IMR-90 (cell line): Measurements from ENCODE around the gene EOLA2. TPM values are rescaled to one million over a fixed set of nuclear protein-coding genes. Genes with fewer than 3 reads are reported as not detected.

Experiments
- ATAC-seq: fragments of 200-7000 bp; cut with Tn5 transposase; 2 replicates; pipeline ENCODE4 v1.9.1; 2020; ENCODE audit warnings: low read depth, mild to moderate bottlenecking, moderate library complexity
- BruUV-seq: library from RNA; stranded (reverse); fragments of 400-500 nt; replicated peaks from 2 replicates; lab custom pipeline; 2021; lab: Mats Ljungman, UMichigan
- CTCF ChIA-PET: fragments of 300-600 bp; formaldehyde crosslinking; extraction: SDS; loops from one replicate; lab custom pipeline; 2021; ENCODE audit warnings: antibody characterized with exemption; lab: Yijun Ruan, JAX
- POLR2A ChIA-PET: fragments of 300-600 bp; sonication (Branson Sonifier 250); formaldehyde crosslinking; loops from one replicate; lab custom pipeline; 2022; ENCODE audit warnings: antibody characterized with exemption; ENCODE audit not compliant: unreplicated experiment; lab: Charles Lee
- DNase-seq: peaks from one replicate; pipeline ENCODE4 v3.0.0; 2013
- H2AFZ ChIP-seq: replicated peaks from 2 replicates; pipeline ENCODE3; 2013; ENCODE audit warnings: low read length, mild to moderate bottlenecking; ENCODE audit not compliant: poor library complexity
- H2AK5ac ChIP-seq: 2 replicates; pipeline ENCODE4 v1.6.1; 2013; ENCODE audit warnings: low read depth, low read length, inconsistent platforms
- H2AK9ac ChIP-seq: replicated peaks from 2 replicates; pipeline ENCODE3; 2013; ENCODE audit warnings: mild to moderate bottlenecking, low read depth, low read length, moderate library complexity; ENCODE audit not compliant: poor library complexity
- H2BK120ac ChIP-seq: 2 replicates; pipeline ENCODE4 v1.6.1; 2013; ENCODE audit warnings: low read depth, low read length, inconsistent platforms
- H2BK15ac ChIP-seq: 3 replicates; pipeline ENCODE4 v1.6.1; 2013; ENCODE audit warnings: low read depth, low read length, inconsistent platforms
- H2BK20ac ChIP-seq: 2 replicates; pipeline ENCODE4 v1.6.1; 2013; ENCODE audit warnings: low read depth, mild to moderate bottlenecking, inconsistent platforms, low read length, moderate library complexity
- H2BK5ac ChIP-seq: 2 replicates; pipeline ENCODE4 v1.6.1; 2013; ENCODE audit warnings: mild to moderate bottlenecking, low read depth, low read length, inconsistent platforms; ENCODE audit not compliant: poor library complexity, severe bottlenecking
- H3K14ac ChIP-seq: replicated peaks from 2 replicates; pipeline ENCODE4 v1.6.1; 2013; ENCODE audit warnings: low read depth, low read length, inconsistent platforms
- H3K18ac ChIP-seq: 2 replicates; pipeline ENCODE4 v1.6.1; 2013; ENCODE audit warnings: low read depth, low read length, control low read depth
- H3K23ac ChIP-seq: 2 replicates; pipeline ENCODE4 v1.6.1; 2013; ENCODE audit warnings: low read depth, low read length, inconsistent platforms
- H3K27ac ChIP-seq: 2 replicates; pipeline ENCODE4 v1.5.1; 2013; ENCODE audit warnings: mild to moderate bottlenecking, control low read depth, low read length; ENCODE audit not compliant: insufficient read depth
- H3K27me3 ChIP-seq: 2 replicates; pipeline ENCODE4 v1.6.1; 2013; ENCODE audit warnings: low read length; ENCODE audit not compliant: control insufficient read depth, insufficient read depth
- H3K36me3 ChIP-seq: 2 replicates; pipeline ENCODE4 v1.6.1; 2013; ENCODE audit warnings: low read length, mixed read lengths; ENCODE audit not compliant: control insufficient read depth, insufficient read depth
- H3K4ac ChIP-seq: 2 replicates; pipeline ENCODE4 v1.6.1; 2013; ENCODE audit warnings: low read depth, low read length, inconsistent platforms
- H3K4me1 ChIP-seq: 2 replicates; pipeline ENCODE4 v1.6.1; 2013; ENCODE audit warnings: low read length, mixed read lengths; ENCODE audit not compliant: control insufficient read depth, insufficient read depth
- H3K4me2 ChIP-seq: 2 replicates; pipeline ENCODE4 v1.6.1; 2013; ENCODE audit warnings: low read depth, mild to moderate bottlenecking, control low read depth, low read length, moderate library complexity
- H3K4me3 ChIP-seq: 2 replicates; pipeline ENCODE4 v1.5.1; 2013; ENCODE audit warnings: low read depth, mild to moderate bottlenecking, control low read depth, low read length, moderate library complexity; ENCODE audit not compliant: insufficient read depth
- H3K56ac ChIP-seq: 2 replicates; pipeline ENCODE4 v1.6.1; 2013; ENCODE audit warnings: low read length, inconsistent platforms; ENCODE audit not compliant: insufficient read depth; ENCODE audit errors: extremely low read depth
- H3K79me1 ChIP-seq, 2 experiments: 2 replicates each; pipeline ENCODE4 v1.6.1; 2013; ENCODE audit warnings: low read length in 2 of 2, inconsistent platforms in 1 of 2, low read depth in 1 of 2
- H3K9ac ChIP-seq: 2 replicates; pipeline ENCODE4 v1.6.1; 2013; ENCODE audit warnings: low read depth, low read length, control low read depth
- H3K9me1 ChIP-seq: 2 replicates; pipeline ENCODE4 v1.6.1; 2013; ENCODE audit warnings: low read length, inconsistent platforms; ENCODE audit not compliant: insufficient read depth
- H3K9me3 ChIP-seq: 2 replicates; pipeline ENCODE4 v1.6.1; 2013; ENCODE audit warnings: low read length; ENCODE audit not compliant: control insufficient read depth, insufficient read depth
- H4K20me1 ChIP-seq: 2 replicates; pipeline ENCODE4 v1.6.1; 2013; ENCODE audit warnings: low read length, inconsistent platforms; ENCODE audit not compliant: insufficient read depth
- H4K5ac ChIP-seq: 2 replicates; pipeline ENCODE4 v1.6.1; 2013; ENCODE audit warnings: mild to moderate bottlenecking, low read depth, low read length, control low read depth
- H4K8ac ChIP-seq, 2 experiments: 2 replicates each; pipeline ENCODE4 v1.6.1; 2013; ENCODE audit warnings: low read depth in 2 of 2, low read length in 2 of 2, control low read depth in 1 of 2, inconsistent platforms in 1 of 2
- H4K91ac ChIP-seq: 2 replicates; pipeline ENCODE4 v1.6.1; 2013; ENCODE audit warnings: low read depth, low read length, inconsistent platforms; ENCODE audit not compliant: insufficient read depth
- MAFK ChIP-seq: IDR thresholded peaks from 2 replicates; pipeline ENCODE4 v1.6.1; 2012; ENCODE audit warnings: low read depth, low read length, improper control_type of control experiment
- MXI1 ChIP-seq: IDR thresholded peaks from 2 replicates; pipeline ENCODE4 v1.6.1; 2012; ENCODE audit warnings: low read depth, mild to moderate bottlenecking, low read length, moderate library complexity, borderline replicate concordance
- NFE2L2 ChIP-seq: fragments of 150-350 bp; IDR thresholded peaks from 2 replicates; pipeline ENCODE4 v1.6.1; 2016; ENCODE audit warnings: low read depth, mild to moderate bottlenecking, low read length
- RAD21 ChIP-seq: IDR thresholded peaks from 2 replicates; pipeline ENCODE4 v1.6.1; 2012; ENCODE audit warnings: low read length, improper control_type of control experiment
- SMC3 ChIP-seq: fragments of 150-350 bp; IDR thresholded peaks from 2 replicates; pipeline ENCODE4 v1.6.1; 2016; ENCODE audit warnings: low read depth, mild to moderate bottlenecking, antibody characterized with exemption, low read length, moderate library complexity
- dilution Hi-C: fragments of 300-500 bp; cut with HindIII; formaldehyde crosslinking; loops from one replicate; pipeline ENCODE4 v1.14.3; 2018; ENCODE audit warnings: low sequenced_read_pairs; ENCODE audit not compliant: unreplicated experiment
- in situ Hi-C: fragments of 300-500 bp; cut with MboI; formaldehyde crosslinking; loops from 3 replicates; pipeline ENCODE4 v1.14.3; 2019; ENCODE audit warnings: low sequenced_read_pairs, inconsistent platforms, mixed read lengths
- intact Hi-C: fragments of 100-400 bp; cut with micrococcal nuclease; formaldehyde crosslinking; loops from 2 replicates; pipeline ENCODE4 v1.10.0; 2022
- polyA plus RNA-seq, 3 experiments: library from polyadenylated mRNA; depleted of rRNA; stranded (reverse); fragments of >200 nt; gene quantifications; 2 replicates each; pipeline ENCODE4 v1.2.3, GENCODE V29; 2012; ENCODE audit warnings: low replicate concordance in 1 of 3
- total RNA-seq: library from RNA; depleted of rRNA; stranded (reverse); fragments of >200 nt; gene quantifications from 2 replicates; pipeline ENCODE4 v1.2.3, GENCODE V29; 2012

The EOLA2 gene
- total and polyA plus RNA-seq, 2 of the 4 experiments (the other 2 are of a cell fraction): 23.7 to 46.5 TPM

- in situ Hi-C loops: loop anchor here (25.0 kb wide), 3 partner anchors 400 to 750 kb away; partner anchors contain the start of gene MAMLD1
These were observed 23.7 kb upstream of the EOLA2 start for GRCh38 chrX:149962010-149962409.

More at GRCh38 chrX:149962010-149962409, 23.7 kb upstream of the EOLA2 start:
- H3K27me3 ChIP-seq: no peaks in the 10 kb centered on the region
- H4K8ac ChIP-seq: no peak overlapping the region
- no peak overlapping the region for H2AK9ac ChIP-seq
- no peak overlapping the region for H4K5ac ChIP-seq
- no peak for TF ChIP-seq MXI1
- no peak for TF ChIP-seq MAFK
- TF ChIP-seq SMC3: no peak
- no peak for TF ChIP-seq RAD21
- no peak for TF ChIP-seq NFE2L2
- H4K91ac ChIP-seq: no peak overlapping the region
- CTCF ChIA-PET: no interaction called here
- H3K36me3 ChIP-seq: no peaks in the 10 kb centered on the region
- BruUV-seq: no TSS peak
- H3K9me1 ChIP-seq: no peaks in the 10 kb centered on the region
- no peak overlapping the region for H3K18ac ChIP-seq
- no peak for DNase-seq
- no peak overlapping the region for H2BK5ac ChIP-seq
- H3K9ac ChIP-seq: no peak overlapping the region
- no peak overlapping the region for H3K27ac ChIP-seq
- dilution Hi-C loops (no loop called here), intact Hi-C loops (loop anchor here (2.0 to 5.0 kb wide), 3 partner anchors 239 to 755 kb away; no protein-coding TSS in a partner anchor)
- no peak overlapping the region for H2BK15ac ChIP-seq
- no peaks in the 10 kb centered on the region for H3K9me3 ChIP-seq
- no peak overlapping the region for H2BK120ac ChIP-seq
- no peak overlapping the region for H3K4me3 ChIP-seq
- no peak for ATAC-seq
- H3K14ac ChIP-seq: no peak overlapping the region
- no peak overlapping the region for H2BK20ac ChIP-seq
- POLR2A ChIA-PET: no interaction called here
- no peak overlapping the region for H2AFZ ChIP-seq
- no peaks in the 10 kb centered on the region for H4K20me1 ChIP-seq
- H3K4me1 ChIP-seq: no peaks in the 10 kb centered on the region
- no peak overlapping the region for H3K4ac ChIP-seq
- no peak overlapping the region for H3K23ac ChIP-seq
- H3K56ac ChIP-seq: no peak overlapping the region
- H3K4me2 ChIP-seq: no peak overlapping the region
- no peaks in the 10 kb centered on the region for H3K79me1 ChIP-seq
- H2AK5ac ChIP-seq: no peak overlapping the region
